Esophagus (tissue), 2 donors: ENCODE data around the gene ALKBH7. TPM values are rescaled to one million over a fixed set of nuclear protein-coding genes. Genes with fewer than 3 reads are reported as not detected.
A peak's percentile ranks its signal among the peaks of the same experiment; 100 is the strongest.

ENCODE experiments used
- H3K27ac ChIP-seq, 2 donors: one replicate each; pipeline ENCODE4 v1.5.1; 2013; ENCODE audit warnings: low read depth in 2 of 2, mild to moderate bottlenecking in 2 of 2, inconsistent platforms in 1 of 2, low read length in 1 of 2, moderate library complexity in 1 of 2
- H3K27me3 ChIP-seq, 2 donors: one replicate each; pipeline ENCODE4 v1.6.1; 2013; ENCODE audit warnings: low read length in 2 of 2, control low read depth in 1 of 2, mild to moderate bottlenecking in 1 of 2; ENCODE audit not compliant: insufficient read depth in 2 of 2, control insufficient read depth in 1 of 2
- H3K36me3 ChIP-seq, 2 donors: one replicate each; pipeline ENCODE4 v1.6.1; 2013; ENCODE audit warnings: low read length in 1 of 2; ENCODE audit not compliant: control insufficient read depth in 2 of 2, insufficient read depth in 2 of 2
- H3K4me1 ChIP-seq, 2 donors: one replicate each; pipeline ENCODE4 v1.6.1; 2013; ENCODE audit warnings: low read length in 1 of 2; ENCODE audit not compliant: control insufficient read depth in 2 of 2, insufficient read depth in 2 of 2
- H3K4me3 ChIP-seq, 2 donors: one replicate each; pipeline ENCODE4 v1.5.1; 2013; ENCODE audit warnings: low read length in 2 of 2, mild to moderate bottlenecking in 2 of 2, low read depth in 1 of 2, moderate library complexity in 1 of 2
- H3K9me3 ChIP-seq, 2 donors: one replicate each; pipeline ENCODE4 v1.6.1; 2013; ENCODE audit warnings: mild to moderate bottlenecking in 2 of 2, low read depth in 1 of 2, low read length in 1 of 2, moderate library complexity in 1 of 2; ENCODE audit not compliant: control insufficient read depth in 2 of 2, insufficient read depth in 1 of 2
- WGBS, 2 donors: extraction: QIAGEN DNeasy Blood & Tissue Kit; methylation state at CpG; one replicate each; pipeline ENCODE4 v1.1.7; 2013; 5-methylcytosine and 5-hydroxymethylcytosine counted together
- polyA plus RNA-seq, 2 donors: library from polyadenylated mRNA; stranded (reverse); fragments of 200-250 nt; gene quantifications; one replicate each; pipeline ENCODE4 v1.2.3, GENCODE V29; 2013
- donor health status: healthy with polysubstance abuse.
- donor health status: Bipolar disorder and iron deficiency.

Gene ALKBH7
- polyA plus RNA-seq, 2 donors: 40.6 to 57.1 TPM

- WGBS, 2 donors: 0 to 1% methylated on average over 7 of the region's 7 CpGs
Measured at GRCh38 chr19:6362027-6362350, 10.6 kb upstream of the ALKBH7 start.

GRCh38 chr19:6362351-6362801, 10.2 kb upstream of the ALKBH7 start:
- Histone ChIP-seq H3K9me3 (no peaks in the 10 kb centered on the region), H3K4me3 (peak overlapping the region; percentile 73 to 93), H3K27me3 (no peaks in the 10 kb centered on the region), H3K27ac (peak overlapping the region; percentile 65 to 85), H3K36me3 (peaks cover 4 to 15% of the 10 kb centered on the region in 2 donors), H3K4me1 (peaks cover 2% of the 10 kb centered on the region in 2 donors)
- WGBS, 2 donors: 15 to 25% methylated on average over 11 of the region's 11 CpGs

More at GRCh38 chr19:6362027-6362350, 10.6 kb upstream of the ALKBH7 start:
- Histone ChIP-seq H3K9me3 (no peaks in the 10 kb centered on the region), H3K4me3 (peak overlapping the region; percentile 73 to 93), H3K27ac (peak overlapping the region; percentile 65 to 85), H3K4me1 (peaks cover 2% of the 10 kb centered on the region in 2 donors), H3K36me3 (peaks cover 4 to 15% of the 10 kb centered on the region in 2 donors), H3K27me3 (no peaks in the 10 kb centered on the region)

DNA sequence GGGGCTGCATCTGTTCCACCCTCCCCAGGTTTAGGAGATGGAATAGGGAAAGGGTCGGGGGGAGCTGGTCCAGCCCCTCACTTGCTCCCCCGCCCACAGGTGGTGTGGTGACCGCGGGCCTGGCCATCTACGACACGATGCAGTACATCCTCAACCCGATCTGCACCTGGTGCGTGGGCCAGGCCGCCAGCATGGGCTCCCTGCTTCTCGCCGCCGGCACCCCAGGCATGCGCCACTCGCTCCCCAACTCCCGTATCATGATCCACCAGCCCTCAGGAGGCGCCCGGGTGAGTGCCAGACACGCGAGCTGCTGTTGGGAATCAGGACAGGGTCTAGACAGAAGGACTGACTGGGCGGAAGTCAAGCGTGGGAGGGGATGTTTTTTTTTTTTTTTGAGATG, 8.2 kb upstream of the ALKBH7 start:
- H3K36me3 ChIP-seq: peaks cover 13 to 25% of the 10 kb centered on the region in 2 donors

DNA sequence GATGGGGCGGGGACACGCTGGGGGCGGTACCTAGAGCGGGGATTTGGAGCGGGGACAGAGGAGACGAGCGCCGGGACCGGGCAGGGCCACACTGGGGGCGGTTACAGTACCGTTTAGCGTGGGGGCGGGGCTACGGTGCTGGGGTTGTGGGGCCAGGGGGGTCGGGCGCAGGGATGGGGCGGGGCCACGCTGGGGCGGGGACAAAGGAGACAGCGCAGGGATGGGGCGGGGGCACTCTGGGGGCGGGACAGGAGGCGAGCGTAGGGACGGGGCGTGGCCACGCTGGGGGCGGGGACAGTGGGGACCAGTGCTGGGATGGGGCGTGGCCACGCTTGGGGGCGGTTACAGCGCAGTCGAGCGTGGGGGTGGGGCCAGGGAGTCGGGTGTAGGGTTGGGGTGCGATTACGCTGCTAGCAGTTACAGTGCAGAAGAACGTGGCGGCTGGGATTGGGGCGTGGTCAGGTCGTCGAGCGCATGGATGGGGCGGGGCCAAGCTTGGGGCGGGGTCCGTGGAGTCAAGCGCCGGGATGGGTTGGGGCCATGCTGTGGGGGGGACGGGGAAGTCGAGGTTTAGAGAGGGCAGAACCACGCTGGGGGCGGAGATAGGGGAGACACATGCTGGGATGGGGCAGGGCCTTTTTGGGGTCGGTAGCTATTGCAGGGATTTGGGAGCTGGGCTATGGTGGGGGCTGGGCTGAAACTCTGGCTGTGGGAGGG, 660 bp downstream of the ALKBH7 start:
- Histone ChIP-seq H3K9me3 (no peaks in the 10 kb centered on the region), H3K4me1 (peaks cover 0 to 8% of the 10 kb centered on the region in 2 donors), H3K36me3 (peaks cover 4 to 21% of the 10 kb centered on the region in 2 donors), H3K27ac (peak overlapping the region; percentile 99 to 100), H3K27me3 (no peaks in the 10 kb centered on the region), H3K4me3 (peak overlapping the region; percentile 71 to 89)
- 1 to 2% methylated on average over 46 to 53 of the region's 53 CpGs for WGBS, 2 donors

More for the DNA sequence above, 8.2 kb upstream of the ALKBH7 start:
- 97 to 98% methylated on average over 21 of the region's 21 CpGs for WGBS, 2 donors
- Histone ChIP-seq H3K4me1 (peaks cover 2% of the 10 kb centered on the region in 2 donors), H3K9me3 (no peaks in the 10 kb centered on the region), H3K27ac (no peak overlapping the region), H3K4me3 (no peak overlapping the region), H3K27me3 (no peaks in the 10 kb centered on the region)

GRCh38 chr19:6373813-6374108, 1.2 kb downstream of the ALKBH7 start:
- H3K4me3 ChIP-seq: peak overlapping the region; percentile 26 to 39
- peaks cover 0 to 8% of the 10 kb centered on the region in 2 donors for H3K4me1 ChIP-seq
- no peaks in the 10 kb centered on the region for H3K27me3 ChIP-seq
- WGBS, 2 donors: 23 to 34% methylated on average over 5 of the region's 5 CpGs
- H3K27ac ChIP-seq: peak overlapping the region; percentile 69 to 87
- H3K36me3 ChIP-seq: peaks cover 0 to 18% of the 10 kb centered on the region in 2 donors
- H3K9me3 ChIP-seq: no peaks in the 10 kb centered on the region

DNA sequence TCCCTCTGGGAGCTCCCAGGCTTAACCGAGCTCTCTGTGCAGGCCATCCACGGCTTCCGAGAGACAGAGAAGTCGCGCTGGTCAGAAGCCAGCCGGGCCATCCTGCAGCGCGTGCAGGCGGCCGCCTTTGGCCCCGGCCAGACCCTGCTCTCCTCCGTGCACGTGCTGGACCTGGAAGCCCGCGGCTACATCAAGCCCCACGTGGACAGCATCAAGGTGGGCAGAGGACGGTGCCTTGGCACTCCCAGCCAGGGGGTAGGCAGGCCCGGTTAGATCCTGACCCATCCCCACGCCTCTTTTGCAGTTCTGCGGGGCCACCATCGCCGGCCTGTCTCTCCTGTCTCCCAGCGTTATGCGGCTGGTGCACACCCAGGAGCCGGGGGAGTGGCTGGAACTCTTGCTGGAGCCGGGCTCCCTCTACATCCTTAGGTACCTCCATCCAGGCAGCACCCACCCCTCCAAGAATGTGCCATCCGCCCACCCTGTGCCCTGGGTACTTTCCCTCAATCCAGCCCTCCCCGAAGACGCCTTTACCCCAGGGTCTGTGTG, 1.6 kb downstream of the ALKBH7 start:
- peak overlapping the region in 1 of 2 donors; percentile 87 for H3K27ac ChIP-seq
- H3K4me1 ChIP-seq: peaks cover 0 to 8% of the 10 kb centered on the region in 2 donors
- no peaks in the 10 kb centered on the region for H3K27me3 ChIP-seq
- H3K9me3 ChIP-seq: no peaks in the 10 kb centered on the region
- peaks cover 0 to 15% of the 10 kb centered on the region in 2 donors for H3K36me3 ChIP-seq
- 62 to 70% methylated on average over 29 of the region's 29 CpGs for WGBS, 2 donors
- H3K4me3 ChIP-seq: no peak overlapping the region

- 83 to 88% methylated on average over 29 of the region's 29 CpGs for WGBS, 2 donors
Measured at GRCh38 chr19:6374711-6375410, 2.3 kb downstream of the ALKBH7 start.

DNA sequence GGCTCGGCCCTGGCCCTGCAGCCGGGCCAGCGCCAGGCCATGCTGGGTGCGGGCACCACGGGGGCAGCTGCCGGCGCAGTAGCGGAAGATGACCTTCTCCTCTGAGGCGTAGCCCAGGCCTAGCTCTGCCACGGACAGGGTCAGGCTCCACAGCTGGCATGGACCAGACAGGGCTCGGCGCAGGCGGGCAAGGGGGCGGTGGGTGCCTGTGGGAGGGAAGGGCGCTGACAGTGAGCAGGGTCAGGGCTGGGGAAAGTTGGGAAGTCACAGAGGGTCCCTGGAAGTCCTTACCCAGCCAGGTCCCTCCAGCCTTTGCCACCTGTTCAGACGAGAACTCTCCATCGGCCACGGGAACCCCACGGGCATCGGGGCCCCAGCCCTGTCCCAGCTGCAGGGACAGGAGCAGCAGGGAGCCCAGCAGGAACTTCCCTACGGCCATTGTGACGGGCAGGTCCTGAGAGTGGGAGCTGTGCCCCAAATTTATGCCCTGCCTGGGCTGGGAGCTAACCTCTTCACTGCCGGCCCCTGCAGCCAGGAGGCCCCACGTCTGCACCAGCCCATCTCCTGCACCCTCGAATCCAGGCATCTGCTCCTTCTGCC, 2.9 kb downstream of the ALKBH7 start, which contains the start of gene PSPN:
PSPN (minus strand) TSS at position 523 of the 600 bp plus-strand sequence; CDS start at position 439, 84 bp downstream.
- H3K9me3 ChIP-seq: peaks cover 0 to 3% of the 10 kb centered on the region in 2 donors
- 85 to 87% methylated on average over 24 to 25 of the region's 25 CpGs for WGBS, 2 donors
- H3K4me3 ChIP-seq: no peak within 1 kb of the TSS
- H3K4me1 ChIP-seq: peaks cover 0 to 8% of the 10 kb centered on the region in 2 donors
- no peak within 1 kb of the TSS for H3K27ac ChIP-seq
- H3K36me3 ChIP-seq: peaks cover 8 to 26% of the 10 kb centered on the region in 2 donors
- H3K27me3 ChIP-seq: no peaks in the 10 kb centered on the region

More at GRCh38 chr19:6374711-6375410, 2.3 kb downstream of the ALKBH7 start:
- Histone ChIP-seq H3K4me3 (no peak overlapping the region), H3K27ac (no peak overlapping the region), H3K9me3 (no peaks in the 10 kb centered on the region), H3K27me3 (no peaks in the 10 kb centered on the region), H3K36me3 (peaks cover 1 to 19% of the 10 kb centered on the region in 2 donors), H3K4me1 (peaks cover 0 to 8% of the 10 kb centered on the region in 2 donors)

GRCh38 chr19:6376512-6377190, 4.1 kb downstream of the ALKBH7 start:
- no peak overlapping the region for H3K27ac ChIP-seq
- WGBS, 2 donors: 71 to 77% methylated on average over 19 of the region's 19 CpGs
- peaks cover 16 to 37% of the 10 kb centered on the region in 2 donors for H3K36me3 ChIP-seq

More at GRCh38 chr19:6376512-6377190, 4.1 kb downstream of the ALKBH7 start:
- peaks cover 0 to 8% of the 10 kb centered on the region in 2 donors for H3K4me1 ChIP-seq
- H3K27me3 ChIP-seq: no peaks in the 10 kb centered on the region
- H3K9me3 ChIP-seq: peaks cover 0 to 3% of the 10 kb centered on the region in 2 donors
- H3K4me3 ChIP-seq: no peak overlapping the region
